Chondrocyte (in vitro differentiated cells): Measurements from ENCODE around the gene CT83. TPM values are rescaled to one million over a fixed set of nuclear protein-coding genes. Genes with fewer than 3 reads are reported as not detected.

Source experiments
- DNase-seq: peaks from one replicate; pipeline ENCODE4 v3.0.0; 2021; ENCODE audit warnings: mixed read lengths, low spot score
- H3K27ac Mint-ChIP-seq: one replicate; pipeline ENCODE4 v1.8.0; 2021; ENCODE audit warnings: mild to moderate bottlenecking, moderate library complexity, mixed read lengths; ENCODE audit not compliant: unreplicated experiment
- H3K27me3 Mint-ChIP-seq: 2 replicates; pipeline ENCODE4 v1.8.0; 2021; ENCODE audit warnings: low read depth, mixed read lengths
- H3K36me3 Mint-ChIP-seq: 2 replicates; pipeline ENCODE4 v1.8.0; 2021; ENCODE audit warnings: low read depth, mixed read lengths
- H3K4me1 Mint-ChIP-seq: 2 replicates; pipeline ENCODE4 v1.8.0; 2021; ENCODE audit warnings: low read depth, mild to moderate bottlenecking, mixed read lengths
- H3K4me3 Mint-ChIP-seq: one replicate; pipeline ENCODE4 v1.8.0; 2021; ENCODE audit warnings: mild to moderate bottlenecking, moderate library complexity, mixed read lengths; ENCODE audit not compliant: unreplicated experiment
- H3K9me3 Mint-ChIP-seq: 2 replicates; pipeline ENCODE4 v1.8.0; 2021; ENCODE audit warnings: low read depth, mixed read lengths
- total RNA-seq: library from RNA; stranded (reverse); gene quantifications from 3 replicates; pipeline ENCODE4 v1.2.1, GENCODE V29; 2021
- TF ChIP-seq, protein P1 (sequence below): fragments of 200-600 bp; sonication (generic); IDR thresholded peaks from 2 replicates; pipeline ENCODE4 v1.5.0; 2021; ENCODE audit warnings: antibody characterized with exemption, mild to moderate bottlenecking, moderate library complexity

CT83 gene
- total RNA-seq, 1 donor from 2014 or later = not detected

- no peaks in the 10 kb centered on the region for H3K36me3 Mint-ChIP-seq
- H3K4me1 Mint-ChIP-seq = no peaks in the 10 kb centered on the region
- H3K4me3 Mint-ChIP-seq = no peak overlapping the region
- H3K9me3 Mint-ChIP-seq = no peaks in the 10 kb centered on the region
- TF ChIP-seq, protein P1, sequence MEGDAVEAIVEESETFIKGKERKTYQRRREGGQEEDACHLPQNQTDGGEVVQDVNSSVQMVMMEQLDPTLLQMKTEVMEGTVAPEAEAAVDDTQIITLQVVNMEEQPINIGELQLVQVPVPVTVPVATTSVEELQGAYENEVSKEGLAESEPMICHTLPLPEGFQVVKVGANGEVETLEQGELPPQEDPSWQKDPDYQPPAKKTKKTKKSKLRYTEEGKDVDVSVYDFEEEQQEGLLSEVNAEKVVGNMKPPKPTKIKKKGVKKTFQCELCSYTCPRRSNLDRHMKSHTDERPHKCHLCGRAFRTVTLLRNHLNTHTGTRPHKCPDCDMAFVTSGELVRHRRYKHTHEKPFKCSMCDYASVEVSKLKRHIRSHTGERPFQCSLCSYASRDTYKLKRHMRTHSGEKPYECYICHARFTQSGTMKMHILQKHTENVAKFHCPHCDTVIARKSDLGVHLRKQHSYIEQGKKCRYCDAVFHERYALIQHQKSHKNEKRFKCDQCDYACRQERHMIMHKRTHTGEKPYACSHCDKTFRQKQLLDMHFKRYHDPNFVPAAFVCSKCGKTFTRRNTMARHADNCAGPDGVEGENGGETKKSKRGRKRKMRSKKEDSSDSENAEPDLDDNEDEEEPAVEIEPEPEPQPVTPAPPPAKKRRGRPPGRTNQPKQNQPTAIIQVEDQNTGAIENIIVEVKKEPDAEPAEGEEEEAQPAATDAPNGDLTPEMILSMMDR = no peak
- H3K27ac Mint-ChIP-seq = no peak overlapping the region
- H3K27me3 Mint-ChIP-seq = peaks cover 1% of the 10 kb centered on the region
- no peak for DNase-seq
Observed at GRCh38 chrX:116449156-116449555, 13.6 kb downstream of the CT83 start.

- Mint-ChIP-seq H3K27ac (no peak within 1 kb of the TSS), H3K4me3 (no peak within 1 kb of the TSS), H3K27me3 (no peaks in the 10 kb centered on the region), H3K4me1 (no peaks in the 10 kb centered on the region), H3K9me3 (no peaks in the 10 kb centered on the region), H3K36me3 (no peaks in the 10 kb centered on the region)
- TF ChIP-seq, protein P1 = no peak
- DNase-seq = no peak
Observed at GRCh38 chrX:116436358-116436816, 26.4 kb downstream of the CT83 start, which contains the start of gene SLC6A14. SLC6A14 (plus strand) TSS chrX:116436606; CDS start chrX:116436710, 104 bp downstream.

- no peaks in the 10 kb centered on the region for H3K9me3 Mint-ChIP-seq
- no peaks in the 10 kb centered on the region for H3K27me3 Mint-ChIP-seq
- H3K27ac Mint-ChIP-seq = no peak overlapping the region
- no peaks in the 10 kb centered on the region for H3K36me3 Mint-ChIP-seq
- no peak for DNase-seq
- TF ChIP-seq, protein P1 = no peak
- H3K4me3 Mint-ChIP-seq = no peak overlapping the region
- no peaks in the 10 kb centered on the region for H3K4me1 Mint-ChIP-seq
Observed at GRCh38 chrX:116435597-116435996, 27.2 kb downstream of the CT83 start.

- Mint-ChIP-seq H3K36me3 (no peaks in the 10 kb centered on the region), H3K9me3 (no peaks in the 10 kb centered on the region), H3K27me3 (no peaks in the 10 kb centered on the region), H3K4me1 (no peaks in the 10 kb centered on the region), H3K27ac (no peak overlapping the region), H3K4me3 (no peak overlapping the region)
- TF ChIP-seq, protein P1 = no peak
- DNase-seq = no peak
Observed at GRCh38 chrX:116427978-116428377, 34.8 kb downstream of the CT83 start.

DNA sequence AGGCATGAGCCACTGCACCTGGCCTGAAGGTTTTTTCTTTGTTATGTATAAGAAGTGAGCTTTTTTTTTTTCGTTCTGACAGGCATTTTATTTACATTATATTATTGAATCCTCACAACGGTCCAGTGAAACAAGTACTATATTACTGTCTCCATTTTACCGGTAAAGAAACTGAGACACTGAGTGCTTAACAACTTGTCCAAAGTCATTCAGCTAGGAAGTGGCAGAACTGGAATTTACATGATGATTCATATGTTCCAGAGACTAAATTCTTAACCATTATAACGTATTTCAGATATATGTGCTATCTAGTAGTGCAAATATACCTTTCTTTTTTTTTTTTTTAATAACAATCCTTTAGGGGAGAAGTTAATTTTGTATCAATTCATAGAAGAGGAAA is 44.8 kb downstream of the CT83 start:
- Mint-ChIP-seq H3K36me3 (no peaks in the 10 kb centered on the region), H3K27ac (no peak overlapping the region), H3K9me3 (no peaks in the 10 kb centered on the region), H3K4me3 (no peak overlapping the region), H3K4me1 (no peaks in the 10 kb centered on the region), H3K27me3 (no peaks in the 10 kb centered on the region)
- TF ChIP-seq, protein P1 = no peak
- no peak for DNase-seq
